ENCODE data around the gene POU3F2.
A peak's percentile ranks its signal among the peaks of the same experiment; 100 is the strongest.

The POU3F2 gene

GRCh38 chr6:98834060-98835031 is at the start of gene POU3F2:
TSS of gene POU3F2 (plus strand) at chr6:98834574. CDS start at chr6:98834874, 300 bp downstream.
- DNase-seq: peak; percentile 98

DNA sequence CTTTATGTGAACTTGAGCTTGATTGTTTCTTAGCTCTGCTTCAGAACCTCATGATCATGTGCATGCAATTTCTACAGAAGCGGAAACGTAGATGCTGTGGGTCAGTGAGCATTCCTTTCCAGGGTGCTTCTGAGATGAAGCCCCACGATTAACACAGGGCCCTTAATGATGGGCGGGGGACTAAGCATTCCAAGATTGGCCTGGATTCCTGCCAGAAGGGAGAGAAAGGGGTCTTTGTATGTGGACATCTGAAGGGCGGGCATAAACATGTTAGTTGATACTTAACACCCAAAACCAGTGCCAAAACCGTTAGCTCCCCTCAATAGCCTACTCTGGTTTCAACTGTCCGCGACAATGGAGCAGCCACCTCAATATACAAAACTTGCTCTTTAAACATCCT is 46.9 kb upstream of the POU3F2 start:
- DNase-seq: peak; percentile 85

DNA sequence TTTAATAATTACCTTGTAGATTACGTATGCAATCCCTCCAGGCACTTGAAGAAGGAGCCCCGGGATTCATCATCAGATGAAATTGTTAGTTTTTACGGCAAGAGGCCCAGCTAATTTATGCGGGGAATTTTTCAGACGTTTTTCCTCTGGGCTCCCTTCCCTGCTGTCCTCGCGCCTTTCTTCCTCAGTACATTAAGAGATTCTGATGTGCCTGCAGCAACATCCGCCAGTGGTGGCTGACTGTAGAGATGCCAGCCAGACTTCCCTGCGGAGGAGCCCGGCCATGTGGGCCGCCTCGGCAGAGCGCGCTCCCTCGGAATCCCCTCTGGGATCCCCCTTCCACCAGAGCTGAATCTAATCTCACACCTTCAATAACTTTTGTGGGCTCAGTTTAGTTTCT is 46.4 kb upstream of the POU3F2 start:
- peak; percentile 63 for DNase-seq

DNA sequence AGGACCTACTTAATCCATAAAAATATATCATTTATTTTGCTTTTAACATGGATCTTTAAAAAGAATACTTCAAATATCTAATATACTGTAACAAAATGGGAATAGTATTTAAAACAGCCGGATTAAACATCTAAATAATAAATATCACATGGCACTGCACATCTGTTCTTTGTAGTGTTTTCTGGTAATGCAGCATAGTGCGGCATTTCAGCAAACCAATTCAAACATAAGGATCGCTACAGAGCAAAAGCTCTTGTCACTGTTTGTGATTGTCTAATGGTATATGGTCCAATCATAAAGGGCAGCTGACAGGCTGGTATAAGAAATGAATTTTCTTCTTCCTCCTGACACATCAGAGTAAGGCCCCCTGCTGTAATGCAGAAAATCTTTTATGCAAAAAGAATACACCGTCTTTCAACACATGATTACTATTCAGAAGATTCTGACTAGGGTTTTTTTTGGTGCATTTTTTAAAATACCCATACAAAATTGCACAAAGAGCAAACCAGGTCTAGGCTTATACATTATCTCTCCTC is 40.0 kb upstream of the POU3F2 start:
- DNase-seq: peak; percentile 18

- DNase-seq: no peak
Measured at GRCh38 chr6:98797217-98797994, 37.0 kb upstream of the POU3F2 start.

GRCh38 chr6:98800866-98801265 is 33.5 kb upstream of the POU3F2 start:
- DNase-seq: no peak

DNA sequence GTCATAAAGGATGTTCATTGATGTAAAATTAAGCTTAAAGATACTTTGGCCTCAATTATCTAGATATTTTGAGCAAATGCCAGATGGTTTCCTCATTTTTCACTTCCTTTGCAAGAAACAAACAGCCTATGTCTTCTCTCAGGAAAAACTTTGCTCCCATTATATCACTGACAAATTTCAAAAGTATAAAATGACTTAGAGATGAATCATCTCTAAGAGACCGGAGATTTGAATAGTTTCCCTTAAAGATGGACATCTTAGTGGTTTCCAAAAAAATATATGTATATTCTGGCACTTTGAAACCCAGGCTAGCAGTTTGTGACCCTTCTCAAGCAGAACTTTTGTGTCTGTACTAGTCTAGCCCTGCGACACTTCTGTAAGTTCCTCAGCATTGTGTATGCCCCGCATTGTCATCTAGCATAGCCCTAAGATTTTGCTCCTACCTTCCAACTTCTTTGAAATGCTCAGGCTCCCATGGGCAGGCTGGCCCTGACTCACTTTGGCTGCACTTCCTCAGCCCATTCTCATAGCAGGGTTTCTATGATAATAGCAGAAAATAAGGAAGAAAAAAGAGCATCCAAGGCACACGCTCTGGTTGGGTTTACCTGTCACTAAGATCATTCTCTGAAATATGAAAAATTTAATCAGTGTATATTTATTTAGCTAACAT is 25.7 kb upstream of the POU3F2 start:
- DNase-seq: no peak

- no peak for DNase-seq
Measured at GRCh38 chr6:98812220-98812619, 22.2 kb upstream of the POU3F2 start.

GRCh38 chr6:98816799-98817198 is 17.6 kb upstream of the POU3F2 start:
- DNase-seq: peak; percentile 6

DNA sequence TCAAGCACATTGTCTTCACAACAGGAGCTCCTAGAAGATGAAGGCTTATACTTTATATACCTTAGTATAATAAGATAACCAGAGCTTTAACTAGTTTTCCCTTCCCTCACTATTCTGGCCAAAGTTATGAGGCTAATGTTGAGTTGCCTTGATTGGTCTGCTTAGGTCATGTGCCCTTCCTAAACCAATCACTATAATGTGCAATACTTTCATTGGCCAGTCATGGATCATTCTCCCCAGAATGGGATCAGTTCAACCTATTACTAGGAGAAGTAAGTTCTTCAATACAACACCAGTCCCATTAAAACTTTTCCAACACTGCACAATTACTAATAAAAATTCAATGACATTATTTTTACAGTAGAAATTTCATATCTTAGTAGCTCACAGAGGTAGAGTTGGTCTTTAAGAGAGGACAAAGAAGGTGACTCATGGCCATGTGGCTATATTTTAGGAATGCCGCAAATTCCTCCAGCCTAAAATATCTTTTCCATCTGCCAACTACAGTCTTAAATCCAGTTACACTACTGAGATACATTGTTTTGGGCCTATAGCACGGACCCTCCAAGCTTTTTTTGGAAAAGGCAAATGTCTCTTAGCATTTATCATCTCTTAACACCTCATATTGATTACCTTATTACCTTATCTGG is 12.5 kb upstream of the POU3F2 start:
- DNase-seq: no peak

GRCh38 chr6:98823428-98824161 is 10.8 kb upstream of the POU3F2 start:
- no peak for DNase-seq

DNA sequence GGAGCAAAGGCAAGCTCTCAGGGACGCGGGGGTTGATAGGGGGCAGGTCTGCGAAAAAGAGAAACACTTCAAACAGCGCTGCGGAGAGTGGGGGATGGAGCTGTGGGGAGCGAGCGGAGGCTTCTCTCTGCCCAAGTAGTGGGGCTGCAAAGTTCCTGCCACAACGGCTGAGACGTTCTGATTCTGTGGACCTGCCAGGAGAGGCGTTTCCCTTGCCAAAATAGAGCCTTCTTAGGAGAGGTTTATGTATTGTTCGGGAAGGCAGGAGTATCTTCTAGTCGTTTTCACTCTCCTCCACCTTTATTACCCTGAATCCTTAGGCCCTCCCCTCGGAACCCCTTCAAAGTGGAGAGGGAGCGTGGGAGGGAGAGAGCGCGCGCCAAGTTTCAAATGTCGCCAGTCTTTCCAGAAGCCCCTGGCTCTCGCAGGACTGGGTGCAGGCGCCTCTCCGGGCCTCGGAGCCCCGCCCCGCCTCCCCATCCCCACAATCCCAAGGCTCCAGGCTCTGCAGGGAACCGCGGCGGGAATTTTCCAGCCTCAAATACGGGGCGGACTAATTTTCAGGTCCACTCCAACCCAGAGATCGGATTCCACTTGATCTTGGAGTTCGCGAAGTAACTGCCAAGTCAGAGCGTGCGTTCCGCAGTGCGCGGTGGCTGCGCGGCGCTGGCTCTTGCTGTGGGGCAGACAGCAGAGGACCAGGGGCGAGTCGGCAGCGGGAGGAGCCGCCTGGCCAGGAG is 10.0 kb upstream of the POU3F2 start:
- peak; percentile 68 for DNase-seq

- DNase-seq: no peak
Measured at GRCh38 chr6:98824902-98825599, 9.3 kb upstream of the POU3F2 start.

DNA sequence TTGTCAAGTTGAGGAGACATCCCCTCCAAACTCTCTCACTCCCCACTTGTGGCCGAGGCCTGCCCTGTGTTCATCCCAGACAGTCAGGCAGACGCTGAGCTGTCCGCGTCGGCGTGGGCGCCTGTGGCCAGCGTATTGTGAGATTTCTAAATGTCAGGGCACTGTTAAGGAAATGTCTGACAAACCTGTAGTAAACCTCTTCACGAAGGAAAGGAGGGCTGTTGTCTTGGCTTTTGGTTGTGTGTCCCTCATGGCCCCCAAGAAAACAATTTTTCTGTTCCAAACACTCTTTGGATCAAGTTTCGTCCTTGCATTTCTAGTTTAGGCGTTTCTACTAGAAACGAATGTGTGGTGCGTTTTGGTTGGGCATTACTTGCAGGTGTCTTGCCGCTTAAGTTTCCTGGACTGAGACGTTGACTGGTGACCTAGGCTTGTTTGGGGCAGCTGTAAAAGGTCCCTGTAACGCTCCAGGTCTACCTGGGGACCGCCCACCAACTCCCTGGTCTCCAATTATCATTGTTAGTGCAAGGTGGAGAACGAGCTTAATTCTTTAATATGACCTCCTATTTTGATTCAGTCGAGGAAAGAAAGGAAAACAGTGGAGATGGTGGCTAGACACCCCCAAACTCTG is 8.7 kb upstream of the POU3F2 start:
- peak; percentile 59 for DNase-seq

DNA sequence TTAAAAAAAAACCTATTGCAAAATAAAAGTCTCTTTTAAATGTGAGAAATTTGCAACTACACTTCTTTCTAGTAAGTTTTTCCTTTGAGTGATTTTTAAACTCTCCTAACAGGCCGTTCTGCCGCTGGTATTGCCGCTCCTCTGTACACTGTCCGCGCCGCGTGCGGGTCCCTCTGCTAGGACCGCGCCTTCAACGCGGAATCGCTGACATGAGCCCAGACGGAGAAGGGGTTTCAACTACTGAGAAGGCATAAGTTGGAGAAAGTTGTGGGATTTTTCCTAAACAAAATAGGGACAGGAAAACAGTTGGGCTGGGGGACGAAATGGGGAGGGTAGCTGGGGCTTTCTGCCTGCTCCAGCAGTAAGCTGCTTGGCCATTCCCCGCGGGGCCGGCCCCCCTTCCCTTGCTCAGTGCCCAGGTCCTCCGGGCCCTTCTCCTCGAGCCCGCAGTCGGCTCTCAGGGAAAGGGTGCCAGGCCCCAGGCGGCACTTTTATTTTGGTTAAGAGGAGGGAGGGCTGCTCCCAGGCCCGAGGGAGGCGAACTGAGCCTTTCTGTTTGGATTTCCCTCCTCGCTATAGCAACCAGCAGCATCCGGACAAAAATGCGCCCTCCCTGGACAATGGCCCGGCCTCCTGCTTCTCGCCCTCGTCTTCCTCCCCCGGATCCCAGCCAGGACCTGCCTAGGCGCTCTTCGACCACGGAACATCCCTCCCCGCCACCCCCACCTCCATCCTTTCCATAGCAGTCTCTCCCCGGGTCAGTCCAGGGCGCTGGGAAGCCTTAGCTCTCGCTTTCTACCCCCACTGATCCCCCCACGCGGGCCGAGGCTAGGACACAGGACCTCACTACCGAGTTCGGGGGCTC is 6.8 kb upstream of the POU3F2 start:
- peak; percentile 78 for DNase-seq

GRCh38 chr6:98828211-98828788 is 6.1 kb upstream of the POU3F2 start:
- DNase-seq: peak; percentile 63

DNA sequence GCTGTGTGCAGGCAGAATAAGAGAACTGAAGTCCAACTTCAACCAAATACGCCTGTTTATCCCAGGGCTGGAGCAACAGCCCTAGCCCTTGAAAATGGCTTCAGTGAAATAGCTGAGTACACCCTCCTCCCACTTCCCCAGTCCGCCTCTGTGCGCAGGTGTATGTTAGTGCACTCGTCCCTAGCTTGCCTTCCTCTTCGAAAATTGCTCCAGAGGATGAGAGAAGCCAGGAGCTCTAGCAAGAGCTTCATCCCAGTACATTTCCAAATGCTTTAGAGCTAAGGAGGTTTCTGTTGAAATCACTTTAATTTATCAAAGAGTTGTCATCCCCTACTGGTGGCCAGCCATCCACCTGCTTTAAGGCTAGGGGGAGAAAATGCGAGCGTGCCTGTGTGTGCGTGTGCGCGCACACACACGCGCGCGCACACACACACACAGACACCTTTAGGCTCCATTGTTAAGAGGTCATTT is 5.4 kb upstream of the POU3F2 start:
- DNase-seq: peak; percentile 67

DNA sequence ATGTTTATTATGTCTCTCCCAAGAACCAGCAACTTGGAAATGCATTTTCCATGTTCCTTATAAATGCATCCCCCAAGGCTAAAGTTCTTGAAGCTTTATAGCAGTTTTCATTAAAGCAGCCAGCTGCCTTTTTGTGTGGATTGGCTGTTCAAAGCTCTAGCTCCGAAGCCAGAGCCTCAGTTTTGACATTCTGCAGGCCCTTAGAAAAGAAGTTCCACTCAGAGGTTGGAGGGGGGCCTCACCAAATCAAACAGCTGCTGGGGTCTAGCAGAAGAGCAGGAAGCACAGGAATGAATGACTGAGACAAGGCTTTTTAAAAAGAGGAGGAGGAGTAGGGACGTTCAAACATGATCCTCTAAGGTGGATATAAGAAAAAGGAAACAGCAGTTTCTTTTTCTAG is 4.2 kb upstream of the POU3F2 start:
- DNase-seq: peak; percentile 24
